HCT116 (cell line): Measurements from ENCODE around the gene GFAP. TPM values are rescaled to one million over a fixed set of nuclear protein-coding genes. Genes with fewer than 3 reads are reported as not detected.

Experiments used
- ATAC-seq: fragments of 200-7000 bp; cut with Tn5 transposase; 2 replicates; pipeline ENCODE4 v1.9.1; 2020; ENCODE audit warnings: mild to moderate bottlenecking, moderate library complexity
- BruUV-seq: library from RNA; stranded (reverse); fragments of 400-500 nt; replicated peaks from 2 replicates; lab custom pipeline; 2021; lab: Mats Ljungman, UMichigan
- CTCF ChIA-PET: fragments of 300-600 bp; sonication (Branson Sonifier 250); formaldehyde crosslinking; loops from one replicate; lab custom pipeline; 2021; ENCODE audit warnings: antibody characterized with exemption; lab: Charles Lee
- POLR2A ChIA-PET: fragments of 300-600, 350-600 bp; sonication (Branson Sonifier 250); formaldehyde crosslinking; loops from one replicate; lab custom pipeline; 2021; ENCODE audit warnings: antibody characterized with exemption; lab: Charles Lee
- RAD21 ChIA-PET, 2 experiments: fragments of 300-600 bp; sonication (Branson Sonifier 250); formaldehyde crosslinking; loops; one replicate each; lab custom pipeline; 2023; ENCODE audit warnings: low total read pairs in 2 of 2; ENCODE audit not compliant: uncharacterized antibody in 2 of 2, unreplicated experiment in 2 of 2, low non-redundant PET in 1 of 2; lab: Charles Lee
- DNase-seq: peaks from one replicate; pipeline ENCODE4 v3.0.0-alpha.2; 2010; ENCODE audit warnings: low read depth, low spot score
- H2AFZ ChIP-seq: fragments of 200-600 bp; shearing (Covaris generic), sonication (generic); 2 replicates; pipeline ENCODE4 v1.6.1; 2017; ENCODE audit warnings: low read depth, mixed run types, mixed read lengths, antibody characterized with exemption, low read length; ENCODE audit not compliant: poor library complexity, severe bottlenecking
- H3K27ac ChIP-seq: 2 replicates; pipeline ENCODE4 v1.5.1; 2012; ENCODE audit warnings: low read depth, low read length
- H3K27me3 ChIP-seq: fragments of 200-600 bp; sonication (generic); 2 replicates; pipeline ENCODE4 v1.6.1; 2016; ENCODE audit warnings: mixed run types, low read length, mixed read lengths; ENCODE audit not compliant: insufficient read depth
- H3K36me3 ChIP-seq, 2 experiments: fragments of 200-500 bp in 1 of 2; fragments of 200-600 bp in 1 of 2; sonication (Bioruptor generic) in 1 of 2; sonication (generic) in 1 of 2; 2 replicates each; pipeline versions ENCODE4 v1.5.1 to v1.6.1; 2014 to 2016; ENCODE audit warnings: low read length in 2 of 2, inconsistent platforms in 1 of 2, mixed read lengths in 1 of 2, mixed run types in 1 of 2; ENCODE audit not compliant: insufficient read depth in 2 of 2, control insufficient read depth in 1 of 2
- H3K4me1 ChIP-seq, 2 experiments: fragments of 200-600 bp in 1 of 2; sonication (generic) in 1 of 2; 2 replicates each; pipeline versions ENCODE4 v1.5.1 to v1.6.1; 2012 to 2017; ENCODE audit warnings: low read length in 2 of 2, inconsistent platforms in 1 of 2, mild to moderate bottlenecking in 1 of 2, mixed read lengths in 1 of 2, mixed run types in 1 of 2, moderate library complexity in 1 of 2; ENCODE audit not compliant: insufficient read depth in 2 of 2, control insufficient read depth in 1 of 2
- H3K4me2 ChIP-seq: fragments of 200-600 bp; sonication (generic); 2 replicates; pipeline ENCODE4 v1.6.1; 2017; ENCODE audit warnings: mixed run types, low read length, mixed read lengths
- H3K4me3 ChIP-seq, 2 experiments: fragments of 200-600 bp in 1 of 2; sonication (generic) in 1 of 2; replicated peaks in 1 of 2; 2 replicates each; pipeline ENCODE4 v1.5.1; 2011 to 2016; ENCODE audit warnings: low read length in 2 of 2, control low read depth in 1 of 2, low read depth in 1 of 2, mild to moderate bottlenecking in 1 of 2, mixed read lengths in 1 of 2, mixed run types in 1 of 2
- H3K79me2 ChIP-seq: fragments of 200-600 bp; sonication (generic); 2 replicates; pipeline ENCODE4 v1.6.1; 2017; ENCODE audit warnings: mild to moderate bottlenecking, mixed run types, low read length, moderate library complexity, mixed read lengths; ENCODE audit not compliant: insufficient read depth
- H3K9ac ChIP-seq: fragments of 200-600 bp; sonication (generic); 2 replicates; pipeline ENCODE4 v1.6.1; 2016; ENCODE audit warnings: low read length, mixed read lengths
- H3K9me2 ChIP-seq: fragments of 200-600 bp; sonication (generic), shearing (Covaris generic); 2 replicates; pipeline ENCODE4 v1.6.1; 2017; ENCODE audit warnings: mixed run types, mild to moderate bottlenecking, moderate library complexity; ENCODE audit not compliant: insufficient read depth
- H3K9me3 ChIP-seq, 2 experiments: fragments of 200-500 bp in 1 of 2; fragments of 200-600 bp in 1 of 2; sonication (Bioruptor generic) in 1 of 2; sonication (generic) in 1 of 2; 2 replicates each; pipeline ENCODE4 v1.6.1; 2014 to 2017; ENCODE audit warnings: low read length in 2 of 2, mixed read lengths in 2 of 2, inconsistent platforms in 1 of 2, low read depth in 1 of 2, mild to moderate bottlenecking in 1 of 2, mixed run types in 1 of 2, moderate library complexity in 1 of 2; ENCODE audit not compliant: control insufficient read depth in 1 of 2, insufficient read depth in 1 of 2
- H4K20me1 ChIP-seq: fragments of 200-600 bp; sonication (generic), shearing (Covaris generic); 2 replicates; pipeline ENCODE4 v1.6.1; 2017; ENCODE audit warnings: mixed run types, mild to moderate bottlenecking, moderate library complexity; ENCODE audit not compliant: insufficient read depth
- CBX3 ChIP-seq: IDR thresholded peaks from 2 replicates; pipeline ENCODE4 v1.6.1; 2012; ENCODE audit warnings: low read depth
- CTCF ChIP-seq, 3 experiments: fragments of 200-600 bp in 1 of 3; sonication (generic) in 1 of 3; IDR thresholded peaks in 2 of 3; conservative IDR thresholded peaks in 1 of 3; 2 replicates each; pipeline ENCODE4 v1.5.1; 2012 to 2017; ENCODE audit warnings: low read depth in 2 of 3, low read length in 2 of 3, antibody characterized with exemption in 1 of 3, borderline replicate concordance in 1 of 3, control low read depth in 1 of 3, mild to moderate bottlenecking in 1 of 3, mixed read lengths in 1 of 3, mixed run types in 1 of 3, moderate library complexity in 1 of 3; ENCODE audit not compliant: insufficient read depth in 1 of 3
- EGR1 ChIP-seq: IDR thresholded peaks from 2 replicates; pipeline ENCODE4 v1.6.1; 2012; ENCODE audit warnings: low read depth
- ELF1 ChIP-seq: IDR thresholded peaks from 2 replicates; pipeline ENCODE4 v1.6.1; 2012; ENCODE audit warnings: low read depth, borderline replicate concordance
- EZH2 ChIP-seq: fragments of 200-600 bp; sonication (generic); IDR thresholded peaks from 2 replicates; pipeline ENCODE4 v1.6.1; 2017; ENCODE audit warnings: antibody characterized with exemption, mixed run types
- JUND ChIP-seq: IDR thresholded peaks from 2 replicates; pipeline ENCODE4 v1.6.1; 2012
- POLR2A ChIP-seq: IDR thresholded peaks from 2 replicates; pipeline ENCODE4 v1.7.0; 2011; ENCODE audit warnings: borderline replicate concordance; ENCODE audit not compliant: insufficient read depth, insufficient read length; ENCODE audit errors: extremely low read depth
- POLR2AphosphoS5 ChIP-seq: IDR thresholded peaks from 2 replicates; pipeline ENCODE4 v1.6.1; 2011; ENCODE audit warnings: mild to moderate bottlenecking, low read depth, low read length, moderate library complexity
- SP1 ChIP-seq: IDR thresholded peaks from 2 replicates; pipeline ENCODE4 v1.6.1; 2012; ENCODE audit warnings: low read depth
- ZFX ChIP-seq: fragments of 450-650 bp; IDR thresholded peaks from 2 replicates; pipeline ENCODE4 v1.6.1; 2017
- intact Hi-C: fragments of 100-400 bp; cut with micrococcal nuclease; formaldehyde crosslinking; loops from 2 replicates; pipeline ENCODE4 v1.10.0; 2022
- total RNA-seq: library from RNA; stranded (reverse); gene quantifications from one replicate; pipeline ENCODE4 v1.2.1, GENCODE V29; 2021; ENCODE audit not compliant: unreplicated experiment
- TF ChIP-seq, protein P1 (sequence below): IDR thresholded peaks from 2 replicates; pipeline ENCODE4 v1.6.1; 2011; ENCODE audit warnings: mild to moderate bottlenecking, low read length, moderate library complexity; ENCODE audit not compliant: insufficient replicate concordance; ENCODE audit errors: extremely low read depth

The GFAP gene
- total RNA-seq, 1 experiment from 2014 or later = not detected

- TF ChIP-seq CTCF (IDR thresholded peaks at IDR 0.05 in 2 of 3, conservative IDR thresholded peaks at IDR 0.05 in 1 of 3; ENCODE audit: borderline replicate concordance in 1 of 3, insufficient read depth in 1 of 3, low read depth in 2 of 3, low read length in 2 of 3) = no peak
- no peak for TF ChIP-seq POLR2AphosphoS5
Observed at GRCh38 chr17:44960691-44961090, 45.4 kb upstream of the GFAP start (continued).

- no peak for ATAC-seq
- peaks cover 6 to 11% of the 10 kb centered on the region in 2 experiments for H3K4me1 ChIP-seq
- CTCF ChIA-PET = no interaction called here
- no peaks in the 10 kb centered on the region for H3K9me3 ChIP-seq
- H3K79me2 ChIP-seq = no peaks in the 10 kb centered on the region
- no peak overlapping the region for H3K9ac ChIP-seq
- H3K27ac ChIP-seq = no peak overlapping the region
- H3K9me2 ChIP-seq = no peaks in the 10 kb centered on the region
- intact Hi-C loops = no loop called here
- no TSS peak for BruUV-seq
- TF ChIP-seq JUND = no peak
- no peak for TF ChIP-seq CBX3
- TF ChIP-seq POLR2A = no peak
- no peak for TF ChIP-seq SP1
- TF ChIP-seq EGR1 = no peak
- no peak for TF ChIP-seq ZFX
- no peak for TF ChIP-seq EZH2
- TF ChIP-seq, protein P1, sequence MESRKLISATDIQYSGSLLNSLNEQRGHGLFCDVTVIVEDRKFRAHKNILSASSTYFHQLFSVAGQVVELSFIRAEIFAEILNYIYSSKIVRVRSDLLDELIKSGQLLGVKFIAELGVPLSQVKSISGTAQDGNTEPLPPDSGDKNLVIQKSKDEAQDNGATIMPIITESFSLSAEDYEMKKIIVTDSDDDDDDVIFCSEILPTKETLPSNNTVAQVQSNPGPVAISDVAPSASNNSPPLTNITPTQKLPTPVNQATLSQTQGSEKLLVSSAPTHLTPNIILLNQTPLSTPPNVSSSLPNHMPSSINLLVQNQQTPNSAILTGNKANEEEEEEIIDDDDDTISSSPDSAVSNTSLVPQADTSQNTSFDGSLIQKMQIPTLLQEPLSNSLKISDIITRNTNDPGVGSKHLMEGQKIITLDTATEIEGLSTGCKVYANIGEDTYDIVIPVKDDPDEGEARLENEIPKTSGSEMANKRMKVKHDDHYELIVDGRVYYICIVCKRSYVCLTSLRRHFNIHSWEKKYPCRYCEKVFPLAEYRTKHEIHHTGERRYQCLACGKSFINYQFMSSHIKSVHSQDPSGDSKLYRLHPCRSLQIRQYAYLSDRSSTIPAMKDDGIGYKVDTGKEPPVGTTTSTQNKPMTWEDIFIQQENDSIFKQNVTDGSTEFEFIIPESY = no peak
- no peak for TF ChIP-seq ELF1
- TF ChIP-seq, all 23 proteins: peak for 0
- ChIA-PET POLR2A (no interaction called here), RAD21 (no interaction called here)
- H3K4me3 ChIP-seq = no peak overlapping the region
- no peaks in the 10 kb centered on the region for H3K36me3 ChIP-seq
- no peaks in the 10 kb centered on the region for H4K20me1 ChIP-seq
- H3K27me3 ChIP-seq = no peaks in the 10 kb centered on the region
- DNase-seq = no peak
- peak overlapping the region; percentile 25; the same call in 1 of the 2 replicates for H3K4me2 ChIP-seq
- H2AFZ ChIP-seq = no peak overlapping the region
Observed at GRCh38 chr17:44959821-44960531, 44.7 kb upstream of the GFAP start.
